Keratinocyte (primary cell): ENCODE data around the gene LRP1B. TPM values are rescaled to one million over a fixed set of nuclear protein-coding genes. Genes with fewer than 3 reads are reported as not detected.

Experiments
- DNase-seq: peaks from one replicate; pipeline ENCODE4 v3.0.0-alpha.2; 2011; ENCODE audit warnings: low read depth, missing footprints, low spot score
- FAIRE-seq: peaks from 2 replicates; lab custom pipeline; 2011; peaks lifted over from hg19 to GRCh38; lab: Jason Lieb, UNC
- H2AFZ ChIP-seq: 2 replicates; pipeline ENCODE4 v1.6.0; 2012; ENCODE audit warnings: low read length, control low read depth, inconsistent platforms; ENCODE audit not compliant: control insufficient read depth
- H3K27ac ChIP-seq: 2 replicates; pipeline ENCODE4 v1.5.1; 2011; ENCODE audit warnings: low read length; ENCODE audit not compliant: control insufficient read depth, insufficient read depth
- H3K27me3 ChIP-seq: 3 replicates; pipeline ENCODE4 v1.6.0; 2011; ENCODE audit warnings: low read length; ENCODE audit not compliant: control insufficient read depth, insufficient read depth; ENCODE audit errors: extremely low read depth
- H3K36me3 ChIP-seq, 2 experiments: 2 replicates in 1 of 2; 3 replicates in 1 of 2; pipeline ENCODE4 v1.5.1; 2011; ENCODE audit warnings: low read length in 2 of 2, mild to moderate bottlenecking in 1 of 2; ENCODE audit not compliant: control insufficient read depth in 2 of 2, insufficient read depth in 2 of 2; ENCODE audit errors: extremely low read depth in 1 of 2
- H3K4me1 ChIP-seq: 3 replicates; pipeline ENCODE4 v1.5.1; 2011; ENCODE audit warnings: low read length; ENCODE audit not compliant: control insufficient read depth, insufficient read depth; ENCODE audit errors: extremely low read depth
- H3K4me2 ChIP-seq: 3 replicates; pipeline ENCODE4 v1.6.0; 2011; ENCODE audit warnings: low read depth, low read length; ENCODE audit not compliant: control insufficient read depth, insufficient read depth; ENCODE audit errors: extremely low read depth
- H3K4me3 ChIP-seq, 3 experiments: fragments of 200-600 bp in 1 of 3; sonication (generic) in 1 of 3; 2 replicates in 2 of 3; 3 replicates in 1 of 3; pipeline ENCODE4 v1.5.1; 2011 to 2016; ENCODE audit warnings: low read length in 3 of 3, mild to moderate bottlenecking in 3 of 3, control low read depth in 2 of 3, inconsistent platforms in 1 of 3, low read depth in 1 of 3, mixed read lengths in 1 of 3, mixed run types in 1 of 3, moderate library complexity in 1 of 3; ENCODE audit not compliant: control insufficient read depth in 2 of 3, insufficient read depth in 2 of 3; ENCODE audit errors: extremely low read depth in 1 of 3
- H3K79me2 ChIP-seq: 2 replicates; pipeline ENCODE4 v1.6.0; 2012; ENCODE audit warnings: low read length; ENCODE audit not compliant: control insufficient read depth, insufficient read depth
- H3K9ac ChIP-seq: 3 replicates; pipeline ENCODE4 v1.6.0; 2011; ENCODE audit warnings: low read length; ENCODE audit not compliant: control insufficient read depth, insufficient read depth; ENCODE audit errors: extremely low read depth
- H3K9me1 ChIP-seq: 3 replicates; pipeline ENCODE4 v1.6.0; 2011; ENCODE audit warnings: low read length; ENCODE audit not compliant: control insufficient read depth, insufficient read depth; ENCODE audit errors: extremely low read depth
- H3K9me3 ChIP-seq: 2 replicates; pipeline ENCODE4 v1.5.1; 2012; ENCODE audit warnings: low read depth, low read length; ENCODE audit not compliant: control insufficient read depth
- H4K20me1 ChIP-seq: 3 replicates; pipeline ENCODE4 v1.6.0; 2011; ENCODE audit warnings: low read length; ENCODE audit not compliant: control insufficient read depth, insufficient read depth; ENCODE audit errors: extremely low read depth
- EZH2 ChIP-seq: IDR thresholded peaks from one replicate; pipeline ENCODE4 v1.6.1; 2012; ENCODE audit warnings: inconsistent platforms, mild to moderate bottlenecking, low read length, moderate library complexity
- dilution Hi-C: fragments of 300-500 bp; cut with MboI; formaldehyde crosslinking; loops from one replicate; pipeline ENCODE4 v1.7.0; 2020; ENCODE audit warnings: low sequenced_read_pairs; ENCODE audit not compliant: extremely low pct_ligation_motif_present
- polyA plus RNA-seq, 5 experiments: library from polyadenylated mRNA; depleted of rRNA in 3 of 5; stranded (reverse) in 3 of 5; stranded (forward) in 1 of 5; unstranded in 1 of 5; fragments of >200 nt; gene quantifications; 1 replicate in 1 of 5; 2 replicates in 3 of 5; 3 replicates in 1 of 5; pipeline versions ENCODE4 v1.2.1 to v1.2.3, GENCODE V29; 2011 to 2012; ENCODE audit warnings: missing spikeins in 2 of 5, low read depth in 1 of 5, low replicate concordance in 1 of 5
- TF ChIP-seq, protein P1 (sequence below), 3 experiments: IDR thresholded peaks in 1 of 3; conservative IDR thresholded peaks in 1 of 3; optimal IDR thresholded peaks in 1 of 3; 2 replicates in 2 of 3; 3 replicates in 1 of 3; pipeline versions ENCODE3 to v1.5.1; 2011; ENCODE audit warnings: low read length in 3 of 3, mild to moderate bottlenecking in 3 of 3, moderate library complexity in 2 of 3, control low read depth in 1 of 3, inconsistent platforms in 1 of 3; ENCODE audit not compliant: insufficient read depth in 2 of 3; ENCODE audit errors: extremely low read depth in 1 of 3

Gene LRP1B
- polyA plus RNA-seq, 1 donor (not counting 4 experiments of a cell fraction or from before 2014, with no cell fraction given), result not detected

GRCh38 chr2:141392517-141393213 lies 738.2 kb downstream of the LRP1B start:
- FAIRE-seq (no peak), DNase-seq (no peak)
- H3K79me2 ChIP-seq, result no peaks in the 10 kb centered on the region
- TF ChIP-seq EZH2, result no peak
- TF ChIP-seq, protein P1, sequence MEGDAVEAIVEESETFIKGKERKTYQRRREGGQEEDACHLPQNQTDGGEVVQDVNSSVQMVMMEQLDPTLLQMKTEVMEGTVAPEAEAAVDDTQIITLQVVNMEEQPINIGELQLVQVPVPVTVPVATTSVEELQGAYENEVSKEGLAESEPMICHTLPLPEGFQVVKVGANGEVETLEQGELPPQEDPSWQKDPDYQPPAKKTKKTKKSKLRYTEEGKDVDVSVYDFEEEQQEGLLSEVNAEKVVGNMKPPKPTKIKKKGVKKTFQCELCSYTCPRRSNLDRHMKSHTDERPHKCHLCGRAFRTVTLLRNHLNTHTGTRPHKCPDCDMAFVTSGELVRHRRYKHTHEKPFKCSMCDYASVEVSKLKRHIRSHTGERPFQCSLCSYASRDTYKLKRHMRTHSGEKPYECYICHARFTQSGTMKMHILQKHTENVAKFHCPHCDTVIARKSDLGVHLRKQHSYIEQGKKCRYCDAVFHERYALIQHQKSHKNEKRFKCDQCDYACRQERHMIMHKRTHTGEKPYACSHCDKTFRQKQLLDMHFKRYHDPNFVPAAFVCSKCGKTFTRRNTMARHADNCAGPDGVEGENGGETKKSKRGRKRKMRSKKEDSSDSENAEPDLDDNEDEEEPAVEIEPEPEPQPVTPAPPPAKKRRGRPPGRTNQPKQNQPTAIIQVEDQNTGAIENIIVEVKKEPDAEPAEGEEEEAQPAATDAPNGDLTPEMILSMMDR (optimal IDR thresholded peaks at IDR 0.05 in 1 of 3, IDR thresholded peaks at IDR 0.05 in 1 of 3, conservative IDR thresholded peaks at IDR 0.05 in 1 of 3; ENCODE audit: extremely low read depth in 1 of 3, insufficient read depth in 2 of 3, low read length in 3 of 3), result no peak
- H3K4me2 ChIP-seq, result no peak overlapping the region
- no peaks in the 10 kb centered on the region for H3K9me3 ChIP-seq
- H3K4me3 ChIP-seq, result no peak overlapping the region
- no peaks in the 10 kb centered on the region for H3K27me3 ChIP-seq
- dilution Hi-C loops, result no loop called here
- no peak overlapping the region for H3K27ac ChIP-seq
- H3K9me1 ChIP-seq, result no peaks in the 10 kb centered on the region
- H3K36me3 ChIP-seq, result no peaks in the 10 kb centered on the region
- H3K4me1 ChIP-seq, result no peaks in the 10 kb centered on the region
- H3K9ac ChIP-seq, result no peak overlapping the region
- H4K20me1 ChIP-seq, result no peaks in the 10 kb centered on the region
- H2AFZ ChIP-seq, result no peak overlapping the region

- H3K9me3 ChIP-seq, result no peaks in the 10 kb centered on the region
- no peak for DNase-seq
- H3K4me3 ChIP-seq, result no peak overlapping the region
- H4K20me1 ChIP-seq, result no peaks in the 10 kb centered on the region
- H3K9me1 ChIP-seq, result no peaks in the 10 kb centered on the region
- H3K4me1 ChIP-seq, result no peaks in the 10 kb centered on the region
- H3K4me2 ChIP-seq, result no peak overlapping the region
- FAIRE-seq, result no peak
- H3K79me2 ChIP-seq, result no peaks in the 10 kb centered on the region
- H3K27me3 ChIP-seq, result no peaks in the 10 kb centered on the region
- TF ChIP-seq EZH2, result no peak
- TF ChIP-seq, protein P1 (optimal IDR thresholded peaks at IDR 0.05 in 1 of 3, IDR thresholded peaks at IDR 0.05 in 1 of 3, conservative IDR thresholded peaks at IDR 0.05 in 1 of 3; ENCODE audit: extremely low read depth in 1 of 3, insufficient read depth in 2 of 3, low read length in 3 of 3), result no peak
- H2AFZ ChIP-seq, result no peak overlapping the region
- dilution Hi-C loops, result no loop called here
- H3K9ac ChIP-seq, result no peak overlapping the region
- no peak overlapping the region for H3K27ac ChIP-seq
- no peaks in the 10 kb centered on the region for H3K36me3 ChIP-seq
These were observed 744.6 kb downstream of the LRP1B start for GRCh38 chr2:141386168-141386567.
